ENCODE results near the gene CRADD.
"Not testable (repeated sequence)": the region's sequence is repeated elsewhere in the genome, so short reads cannot be mapped to it uniquely, and the experiment has no call there.

The CRADD gene

GRCh38 chr12:93677195-93678064 is at the start of gene CRADD:
TSS of gene CRADD (plus strand) at chr12:93677375.
- peak; percentile 63 for DNase-seq (ENCODE audit: low read depth)

GRCh38 chr12:93632383-93632782 is 44.8 kb upstream of the CRADD start:
- no peak for DNase-seq (ENCODE audit: low read depth)

GRCh38 chr12:93634416-93634815 is 42.8 kb upstream of the CRADD start:
- DNase-seq (ENCODE audit: low read depth), result no peak

- no peak for DNase-seq (ENCODE audit: low read depth)
These were observed 40.5 kb upstream of the CRADD start for GRCh38 chr12:93636708-93637107.

- DNase-seq (ENCODE audit: low read depth), result no peak
These were observed 39.1 kb upstream of the CRADD start for GRCh38 chr12:93638095-93638494.

GRCh38 chr12:93638954-93639353 is 38.2 kb upstream of the CRADD start:
- DNase-seq (ENCODE audit: low read depth), result no peak

- DNase-seq (ENCODE audit: low read depth), result no peak
These were observed 37.8 kb upstream of the CRADD start for GRCh38 chr12:93639406-93639805.

- not testable (repeated sequence) for DNase-seq (ENCODE audit: low read depth)
These were observed 35.8 kb upstream of the CRADD start for GRCh38 chr12:93641380-93641779.

GRCh38 chr12:93642751-93643150 is 34.4 kb upstream of the CRADD start:
- DNase-seq (ENCODE audit: low read depth), result no peak

GRCh38 chr12:93645702-93646101 is 31.5 kb upstream of the CRADD start:
- DNase-seq (ENCODE audit: low read depth), result no peak

GRCh38 chr12:93650626-93651025 is 26.5 kb upstream of the CRADD start:
- DNase-seq (ENCODE audit: low read depth), result no peak

GRCh38 chr12:93653079-93653478 is 24.1 kb upstream of the CRADD start:
- no peak for DNase-seq (ENCODE audit: low read depth)

GRCh38 chr12:93653712-93654111 is 23.5 kb upstream of the CRADD start:
- no peak for DNase-seq (ENCODE audit: low read depth)

- no peak for DNase-seq (ENCODE audit: low read depth)
These were observed 22.8 kb upstream of the CRADD start for GRCh38 chr12:93654421-93654820.

GRCh38 chr12:93657071-93657470 is 20.1 kb upstream of the CRADD start:
- DNase-seq (ENCODE audit: low read depth), result no peak

GRCh38 chr12:93661021-93661420 is 16.2 kb upstream of the CRADD start:
- DNase-seq (ENCODE audit: low read depth), result no peak

GRCh38 chr12:93663006-93663728 is 14.0 kb upstream of the CRADD start:
- DNase-seq (ENCODE audit: low read depth), result no peak

GRCh38 chr12:93663729-93664084 is 13.5 kb upstream of the CRADD start:
- DNase-seq (ENCODE audit: low read depth), result no peak

- DNase-seq (ENCODE audit: low read depth), result no peak
These were observed 12.5 kb upstream of the CRADD start for GRCh38 chr12:93664573-93665138.

- no peak for DNase-seq (ENCODE audit: low read depth)
These were observed 9.5 kb upstream of the CRADD start for GRCh38 chr12:93667672-93668071.

GRCh38 chr12:93668919-93669418 is 8.2 kb upstream of the CRADD start:
- no peak for DNase-seq (ENCODE audit: low read depth)

GRCh38 chr12:93669452-93669851 is 7.7 kb upstream of the CRADD start:
- no peak for DNase-seq (ENCODE audit: low read depth)

GRCh38 chr12:93670104-93670503 is 7.1 kb upstream of the CRADD start:
- DNase-seq (ENCODE audit: low read depth), result no peak

All from stimulated activated CD8-positive, alpha-beta memory T cell treated with anti-CD3 and anti-CD28 coated beads, Interleukin-4, amount 100 ng/mL, for 24 hours (primary cell).